Liver (tissue), 9 donors: Measurements from ENCODE around the gene ZXDC. TPM values are rescaled to one million over a fixed set of nuclear protein-coding genes. Genes with fewer than 3 reads are reported as not detected.

ENCODE experiments used
- DNase-seq: peaks from one replicate; pipeline ENCODE4 v3.0.0-alpha.2; 2017; ENCODE audit warnings: low spot score
- H3K27ac ChIP-seq, 2 donors: one replicate each; pipeline ENCODE4 v1.7.0; 2013; ENCODE audit warnings: inconsistent platforms in 2 of 2, low read length in 2 of 2, control low read depth in 1 of 2, low read depth in 1 of 2, mild to moderate bottlenecking in 1 of 2
- H3K27me3 ChIP-seq, 4 donors: one replicate each; pipeline versions ENCODE4 v1.6.1 to v1.7.0; 2013; ENCODE audit warnings: low read length in 3 of 4, inconsistent platforms in 1 of 4, mild to moderate bottlenecking in 1 of 4, moderate library complexity in 1 of 4; ENCODE audit not compliant: control insufficient read depth in 4 of 4, insufficient read depth in 4 of 4
- H3K36me3 ChIP-seq, 4 donors: one replicate each; pipeline versions ENCODE4 v1.6.1 to v1.7.0; 2013; ENCODE audit warnings: low read length in 3 of 4, mild to moderate bottlenecking in 3 of 4, low read depth in 1 of 4, moderate library complexity in 1 of 4; ENCODE audit not compliant: control insufficient read depth in 4 of 4, insufficient read depth in 3 of 4
- H3K4me1 ChIP-seq, 4 donors: one replicate each; pipeline versions ENCODE4 v1.6.1 to v1.7.0; 2013; ENCODE audit warnings: low read length in 3 of 4, mild to moderate bottlenecking in 3 of 4, moderate library complexity in 1 of 4; ENCODE audit not compliant: control insufficient read depth in 4 of 4, insufficient read depth in 4 of 4
- H3K4me3 ChIP-seq, 3 donors: one replicate each; pipeline versions ENCODE4 v1.6.1 to v1.7.0; 2013; ENCODE audit warnings: low read length in 3 of 3, control low read depth in 1 of 3, low read depth in 1 of 3, mild to moderate bottlenecking in 1 of 3
- H3K9ac ChIP-seq, 2 donors: one replicate each; pipeline ENCODE4 v1.7.0; 2013; ENCODE audit warnings: low read length in 2 of 2, mild to moderate bottlenecking in 2 of 2, moderate library complexity in 2 of 2, control low read depth in 1 of 2, low read depth in 1 of 2
- H3K9me3 ChIP-seq, 4 donors: one replicate each; pipeline versions ENCODE4 v1.6.1 to v1.7.0; 2013; ENCODE audit warnings: low read length in 3 of 4; ENCODE audit not compliant: control insufficient read depth in 4 of 4
- ATF3 ChIP-seq: IDR thresholded peaks from 2 replicates; pipeline ENCODE4 v1.6.1; 2016; ENCODE audit warnings: antibody characterized with exemption
- CTCF ChIP-seq: fragments of 150-350 bp; IDR thresholded peaks from 2 replicates; pipeline ENCODE4 v1.5.1; 2017; ENCODE audit warnings: improper control_type of control experiment, low read depth, low read length; ENCODE audit not compliant: missing input control
- EGR1 ChIP-seq, 2 donors: IDR thresholded peaks; 2 replicates each; pipeline ENCODE4 v1.6.1; 2016 to 2018; ENCODE audit warnings: antibody characterized with exemption in 2 of 2, low read depth in 2 of 2
- FOXA1 ChIP-seq: IDR thresholded peaks from 2 replicates; pipeline ENCODE4 v1.6.1; 2016; ENCODE audit warnings: antibody characterized with exemption
- FOXA2 ChIP-seq: IDR thresholded peaks from 2 replicates; pipeline ENCODE4 v1.6.1; 2016; ENCODE audit warnings: antibody characterized with exemption
- GABPA ChIP-seq, 2 donors: IDR thresholded peaks in 1 of 2; conservative IDR thresholded peaks in 1 of 2; 2 replicates each; pipeline ENCODE4 v1.6.1; 2016; ENCODE audit warnings: antibody characterized with exemption in 2 of 2, mild to moderate bottlenecking in 1 of 2, moderate library complexity in 1 of 2
- HNF4A ChIP-seq, 2 donors: conservative IDR thresholded peaks; 2 replicates each; pipeline ENCODE4 v1.6.1; 2016; ENCODE audit warnings: antibody characterized with exemption in 2 of 2, mild to moderate bottlenecking in 2 of 2
- HNF4G ChIP-seq: IDR thresholded peaks from 2 replicates; pipeline ENCODE4 v1.6.1; 2016; ENCODE audit warnings: antibody characterized with exemption
- JUND ChIP-seq, 2 donors: IDR thresholded peaks; 2 replicates each; pipeline ENCODE4 v1.6.1; 2016; ENCODE audit warnings: antibody characterized with exemption in 2 of 2
- MAX ChIP-seq: IDR thresholded peaks from 2 replicates; pipeline ENCODE4 v1.6.1; 2016; ENCODE audit warnings: antibody characterized with exemption
- NR2F2 ChIP-seq: IDR thresholded peaks from 2 replicates; pipeline ENCODE4 v1.6.1; 2016; ENCODE audit warnings: antibody characterized with exemption
- RAD21 ChIP-seq, 2 donors: IDR thresholded peaks; 2 replicates each; pipeline ENCODE4 v1.6.1; 2016; ENCODE audit warnings: antibody characterized with exemption in 2 of 2, mild to moderate bottlenecking in 2 of 2
- REST ChIP-seq: IDR thresholded peaks from 2 replicates; pipeline ENCODE4 v1.6.1; 2016; ENCODE audit warnings: antibody characterized with exemption, mild to moderate bottlenecking
- RXRA ChIP-seq, 2 donors: IDR thresholded peaks; 2 replicates each; pipeline ENCODE4 v1.6.1; 2017 to 2018; ENCODE audit warnings: antibody characterized with exemption in 2 of 2, mild to moderate bottlenecking in 1 of 2
- SP1 ChIP-seq: IDR thresholded peaks from 2 replicates; pipeline ENCODE4 v1.6.1; 2018; ENCODE audit warnings: antibody characterized with exemption, mild to moderate bottlenecking
- TAF1 ChIP-seq: conservative IDR thresholded peaks from 2 replicates; pipeline ENCODE4 v1.6.1; 2016; ENCODE audit warnings: antibody characterized with exemption, mild to moderate bottlenecking
- YY1 ChIP-seq: IDR thresholded peaks from 2 replicates; pipeline ENCODE4 v1.6.1; 2016; ENCODE audit warnings: antibody characterized with exemption, mild to moderate bottlenecking
- ZBTB33 ChIP-seq: IDR thresholded peaks from 2 replicates; pipeline ENCODE4 v1.6.1; 2016; ENCODE audit warnings: antibody characterized with exemption
- WGBS: extraction: QIAGEN DNeasy Blood & Tissue Kit; methylation state at CpG from one replicate; pipeline ENCODE4 v1.1.7; 2013; 5-methylcytosine and 5-hydroxymethylcytosine counted together
- polyA plus RNA-seq, 2 donors: library from polyadenylated mRNA; stranded (reverse) in 1 of 2; unstranded in 1 of 2; fragments of 200-250 nt in 1 of 2; fragments of >200 nt in 1 of 2; fragmentation: Nextera tagmentation in 1 of 2; extraction: Ambion mirVana in 1 of 2; gene quantifications; one replicate each; pipeline versions ENCODE4 v1.2.1 to v1.2.3, GENCODE V29; 2013 to 2015
- total RNA-seq, 2 donors: library from RNA; depleted of rRNA; stranded (reverse); fragments of >200 nt; gene quantifications; one replicate each; pipeline ENCODE4 v1.2.3, GENCODE V29; 2014
- donor health status: healthy.
- donor health status: healthy.
- donor health status: healthy.
- donor health status: healthy.
- donor health status: healthy.

Gene ZXDC
- total and polyA plus RNA-seq, 4 donors = 7.0 to 42.3 (median 13.9) TPM

- no peak for TF ChIP-seq FOXA2
- no peak for TF ChIP-seq FOXA1
- TF ChIP-seq REST = no peak
- TF ChIP-seq NR2F2 = no peak
- no peak for TF ChIP-seq RXRA (IDR thresholded peaks at IDR 0.05)
- TF ChIP-seq EGR1 (IDR thresholded peaks at IDR 0.05; ENCODE audit: low read depth in 2 of 2) = no peak
- no peak for TF ChIP-seq JUND (IDR thresholded peaks at IDR 0.05)
- TF ChIP-seq TAF1 = no peak
- TF ChIP-seq MAX = no peak
- no peak for TF ChIP-seq HNF4A (conservative IDR thresholded peaks at IDR 0.05)
- no peak for TF ChIP-seq HNF4G
- no peak for DNase-seq
- WGBS = 85% methylated on average over 16 of the region's 16 CpGs
- Histone ChIP-seq H3K27me3 (no peaks in the 10 kb centered on the region), H3K4me1 (peaks cover 34 to 77% (median 70%) of the 10 kb centered on the region in 4 donors), H3K9me3 (no peaks in the 10 kb centered on the region), H3K9ac (no peak overlapping the region), H3K4me3 (no peak overlapping the region), H3K36me3 (peaks cover 12 to 56% (median 39%) of the 10 kb centered on the region in 4 donors), H3K27ac (peak overlapping the region; percentile 72 to 88)
Observed at GRCh38 chr3:126465928-126466544, 9.7 kb downstream of the ZXDC start.

- DNase-seq = no peak
- Histone ChIP-seq H3K36me3 (peaks cover 8 to 54% (median 36%) of the 10 kb centered on the region in 4 donors), H3K27me3 (no peaks in the 10 kb centered on the region), H3K9me3 (no peaks in the 10 kb centered on the region), H3K9ac (peak overlapping the region in 1 of 2 donors; percentile 27), H3K27ac (peak overlapping the region; percentile 72 to 88), H3K4me1 (peaks cover 39 to 85% (median 76%) of the 10 kb centered on the region in 4 donors), H3K4me3 (no peak overlapping the region)
- WGBS = 97% methylated on average over 11 of the region's 11 CpGs
- TF ChIP-seq FOXA1 = no peak
- TF ChIP-seq HNF4G = no peak
- no peak for TF ChIP-seq GABPA (IDR thresholded peaks at IDR 0.05 in 1 of 2, conservative IDR thresholded peaks at IDR 0.05 in 1 of 2)
- no peak for TF ChIP-seq EGR1 (IDR thresholded peaks at IDR 0.05; ENCODE audit: low read depth in 2 of 2)
- TF ChIP-seq TAF1 = no peak
- TF ChIP-seq MAX = no peak
- no peak for TF ChIP-seq CTCF
- no peak for TF ChIP-seq SP1
- no peak for TF ChIP-seq NR2F2
- no peak for TF ChIP-seq JUND (IDR thresholded peaks at IDR 0.05)
- no peak for TF ChIP-seq YY1
- no peak for TF ChIP-seq ATF3
- TF ChIP-seq HNF4A (conservative IDR thresholded peaks at IDR 0.05) = no peak
- TF ChIP-seq RAD21 (IDR thresholded peaks at IDR 0.05) = no peak
- no peak for TF ChIP-seq REST
- no peak for TF ChIP-seq FOXA2
- TF ChIP-seq ZBTB33 = no peak
Observed at GRCh38 chr3:126464997-126465396, 10.7 kb downstream of the ZXDC start.
